Prostate gland (tissue), 2 donors: ENCODE data around the gene TNRC6A. TPM values are rescaled to one million over a fixed set of nuclear protein-coding genes. Genes with fewer than 3 reads are reported as not detected.

Experiments used
- DNase-seq: peaks from one replicate; pipeline ENCODE4 v3.0.0-alpha.2; 2019; ENCODE audit warnings: low spot score
- H3K27ac ChIP-seq, 2 donors: fragments of 200-600 bp; sonication (generic); 2 replicates each; pipeline ENCODE4 v1.5.1; 2017 to 2019
- H3K27me3 ChIP-seq: fragments of 200-600 bp; sonication (generic); replicated peaks from 2 replicates; pipeline ENCODE4 v1.5.1; 2019; ENCODE audit not compliant: insufficient read depth
- H3K36me3 ChIP-seq, 2 donors: fragments of 200-600 bp; sonication (generic); 1 replicate in 1 of 2; 2 replicates in 1 of 2; pipeline versions ENCODE4 v1.5.1 to v1.8.1; 2017 to 2019
- H3K4me1 ChIP-seq: fragments of 200-600 bp; sonication (generic); replicated peaks from 2 replicates; pipeline ENCODE4 v1.5.1; 2019
- H3K4me3 ChIP-seq, 2 donors: fragments of 200-600 bp; sonication (generic); 2 replicates each; pipeline ENCODE4 v1.5.1; 2017 to 2019
- H3K9me3 ChIP-seq: fragments of 200-600 bp; sonication (generic); 2 replicates; pipeline ENCODE4 v1.5.1; 2017
- CTCF ChIP-seq, 4 experiments: fragments of 200-600 bp in 2 of 4; fragments of 450-650 bp in 2 of 4; sonication (generic) in 2 of 4; IDR thresholded peaks; 1 replicate in 3 of 4; 2 replicates in 1 of 4; pipeline ENCODE4 v1.5.1; 2016 to 2019; ENCODE audit warnings: antibody characterized with exemption in 4 of 4, mild to moderate bottlenecking in 2 of 4, moderate library complexity in 2 of 4
- POLR2A ChIP-seq: fragments of 450-650 bp; IDR thresholded peaks from one replicate; pipeline ENCODE4 v1.6.1; 2016; ENCODE audit warnings: antibody characterized with exemption, mild to moderate bottlenecking
- POLR2AphosphoS5 ChIP-seq: sonication (generic); formaldehyde crosslinking; IDR thresholded peaks from one replicate; pipeline ENCODE4 v1.6.1; 2017; ENCODE audit warnings: antibody characterized with exemption
- WGBS: methylation state at CpG from one replicate; pipeline ENCODE4 v1.1.5; 2018; 5-methylcytosine and 5-hydroxymethylcytosine counted together
- intact Hi-C: fragments of 100-400 bp; cut with DNase I; formaldehyde crosslinking; loops from one replicate; pipeline ENCODE4 v1.14.2; 2022
- total RNA-seq, 2 donors: library from RNA; depleted of rRNA; stranded (reverse); fragments of >200 nt; gene quantifications; one replicate each; pipeline ENCODE4 v1.1.0, GENCODE V29; 2016

Gene TNRC6A
- total RNA-seq, 2 donors from 2014 or later: 37.5 to 65.5 TPM

- Histone ChIP-seq H3K27ac (no peak overlapping the region), H3K27me3 (no peaks in the 10 kb centered on the region), H3K36me3 (no peaks in the 10 kb centered on the region), H3K4me1 (peaks cover 2% of the 10 kb centered on the region), H3K4me3 (no peak overlapping the region), H3K9me3 (no peaks in the 10 kb centered on the region)
- TF ChIP-seq POLR2AphosphoS5 (no peak), POLR2A (no peak), CTCF (IDR thresholded peaks at IDR 0.05) (no peak)
- whole genome bisulfite sequencing: 26% methylated on average over 9 of the region's 9 CpGs
- no peak for DNase-seq
- intact Hi-C loops: no loop called here
These were observed 129.0 kb downstream of the TNRC6A start for GRCh38 chr16:24858219-24859041.

- no peak for DNase-seq
- no peaks in the 10 kb centered on the region for H3K36me3 ChIP-seq
- TF ChIP-seq POLR2AphosphoS5 (no peak), POLR2A (no peak), CTCF (IDR thresholded peaks at IDR 0.05) (no peak)
- H3K4me3 ChIP-seq: no peak overlapping the region
- 75% methylated on average over 1 of the region's 1 CpG for WGBS
- intact Hi-C loops: no loop called here
- no peaks in the 10 kb centered on the region for H3K4me1 ChIP-seq
- no peaks in the 10 kb centered on the region for H3K27me3 ChIP-seq
- H3K9me3 ChIP-seq: no peaks in the 10 kb centered on the region
- H3K27ac ChIP-seq: no peak overlapping the region
These were observed 132.0 kb downstream of the TNRC6A start for GRCh38 chr16:24861461-24861860.

- Histone ChIP-seq H3K36me3 (no peaks in the 10 kb centered on the region), H3K27me3 (no peaks in the 10 kb centered on the region), H3K4me1 (no peaks in the 10 kb centered on the region), H3K4me3 (no peak overlapping the region), H3K9me3 (no peaks in the 10 kb centered on the region), H3K27ac (no peak overlapping the region)
- 91% methylated on average over 3 of the region's 3 CpGs for WGBS
- intact Hi-C loops: no loop called here
- no peak for TF ChIP-seq CTCF (IDR thresholded peaks at IDR 0.05)
- TF ChIP-seq POLR2AphosphoS5: no peak
- no peak for TF ChIP-seq POLR2A
- DNase-seq: no peak
These were observed 134.4 kb downstream of the TNRC6A start for GRCh38 chr16:24863582-24864437.

DNA sequence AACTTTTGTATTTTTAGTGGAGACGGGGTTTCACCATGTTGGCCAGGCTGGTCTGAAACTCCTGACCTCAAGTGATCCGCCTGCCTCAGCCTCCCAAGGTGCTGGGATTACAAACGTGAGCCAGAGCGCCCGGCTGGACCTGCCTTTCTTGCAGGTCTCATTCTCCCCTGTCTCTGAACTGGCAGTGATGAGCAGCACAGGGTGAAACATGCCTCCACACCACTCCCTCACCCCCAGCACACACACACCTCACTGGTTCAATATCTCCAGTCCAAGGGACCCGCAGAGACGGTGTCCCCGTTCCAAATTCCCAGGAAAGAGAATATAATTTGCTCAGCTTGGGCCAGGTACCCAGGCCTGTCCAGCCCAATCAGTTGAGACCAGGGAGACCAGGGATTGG is 139.6 kb downstream of the TNRC6A start:
- intact Hi-C loops: no loop called here
- DNase-seq: no peak
- TF ChIP-seq POLR2AphosphoS5 (no peak), POLR2A (no peak), CTCF (IDR thresholded peaks at IDR 0.05) (no peak)
- Histone ChIP-seq H3K27ac (no peak overlapping the region), H3K4me1 (no peaks in the 10 kb centered on the region), H3K27me3 (no peaks in the 10 kb centered on the region), H3K36me3 (no peaks in the 10 kb centered on the region), H3K4me3 (no peak overlapping the region), H3K9me3 (no peaks in the 10 kb centered on the region)
- WGBS: 83% methylated on average over 8 of the region's 8 CpGs
